Nephron progenitor cell (in vitro differentiated cells): ENCODE data around the gene EVA1A.

ENCODE experiments used
- DNase-seq: peaks from one replicate; pipeline ENCODE4 v3.0.0; 2021
- H3K27ac Mint-ChIP-seq: 2 replicates; pipeline ENCODE4 v1.8.0; 2021; ENCODE audit warnings: mild to moderate bottlenecking, moderate library complexity, mixed read lengths
- H3K27me3 Mint-ChIP-seq: 2 replicates; pipeline ENCODE4 v1.8.0; 2021; ENCODE audit warnings: mild to moderate bottlenecking, low read depth, mixed read lengths; ENCODE audit not compliant: poor library complexity
- H3K36me3 Mint-ChIP-seq: 2 replicates; pipeline ENCODE4 v1.8.0; 2021; ENCODE audit warnings: low read depth, mixed read lengths
- H3K4me1 Mint-ChIP-seq: 2 replicates; pipeline ENCODE4 v1.8.0; 2021; ENCODE audit warnings: mixed read lengths
- H3K4me3 Mint-ChIP-seq: 2 replicates; pipeline ENCODE4 v1.8.0; 2021; ENCODE audit warnings: mild to moderate bottlenecking, moderate library complexity, mixed read lengths
- H3K9me3 Mint-ChIP-seq: 2 replicates; pipeline ENCODE4 v1.8.0; 2021; ENCODE audit warnings: mild to moderate bottlenecking, moderate library complexity, mixed read lengths
- TF ChIP-seq, protein P1 (sequence below): fragments of 200-600 bp; sonication (generic); IDR thresholded peaks from 2 replicates; pipeline ENCODE4 v1.5.0; 2021; ENCODE audit warnings: antibody characterized with exemption

The EVA1A gene

GRCh38 chr2:75518638-75519465 is 41.9 kb downstream of the EVA1A start:
- Mint-ChIP-seq H3K4me3 (no peak overlapping the region), H3K27me3 (no peaks in the 10 kb centered on the region), H3K4me1 (peaks cover 23% of the 10 kb centered on the region), H3K27ac (no peak overlapping the region), H3K9me3 (peaks cover 9% of the 10 kb centered on the region), H3K36me3 (peaks cover 60% of the 10 kb centered on the region)
- TF ChIP-seq, protein P1, sequence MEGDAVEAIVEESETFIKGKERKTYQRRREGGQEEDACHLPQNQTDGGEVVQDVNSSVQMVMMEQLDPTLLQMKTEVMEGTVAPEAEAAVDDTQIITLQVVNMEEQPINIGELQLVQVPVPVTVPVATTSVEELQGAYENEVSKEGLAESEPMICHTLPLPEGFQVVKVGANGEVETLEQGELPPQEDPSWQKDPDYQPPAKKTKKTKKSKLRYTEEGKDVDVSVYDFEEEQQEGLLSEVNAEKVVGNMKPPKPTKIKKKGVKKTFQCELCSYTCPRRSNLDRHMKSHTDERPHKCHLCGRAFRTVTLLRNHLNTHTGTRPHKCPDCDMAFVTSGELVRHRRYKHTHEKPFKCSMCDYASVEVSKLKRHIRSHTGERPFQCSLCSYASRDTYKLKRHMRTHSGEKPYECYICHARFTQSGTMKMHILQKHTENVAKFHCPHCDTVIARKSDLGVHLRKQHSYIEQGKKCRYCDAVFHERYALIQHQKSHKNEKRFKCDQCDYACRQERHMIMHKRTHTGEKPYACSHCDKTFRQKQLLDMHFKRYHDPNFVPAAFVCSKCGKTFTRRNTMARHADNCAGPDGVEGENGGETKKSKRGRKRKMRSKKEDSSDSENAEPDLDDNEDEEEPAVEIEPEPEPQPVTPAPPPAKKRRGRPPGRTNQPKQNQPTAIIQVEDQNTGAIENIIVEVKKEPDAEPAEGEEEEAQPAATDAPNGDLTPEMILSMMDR, result no peak
- DNase-seq, result no peak

GRCh38 chr2:75517547-75518230 is 43.0 kb downstream of the EVA1A start:
- Mint-ChIP-seq H3K4me3 (no peak overlapping the region), H3K36me3 (peaks cover 71% of the 10 kb centered on the region), H3K27ac (peak overlapping the region; percentile 30), H3K4me1 (peaks cover 23% of the 10 kb centered on the region), H3K9me3 (peaks cover 20% of the 10 kb centered on the region), H3K27me3 (peaks cover 2% of the 10 kb centered on the region)
- TF ChIP-seq, protein P1, result no peak
- no peak for DNase-seq

DNA sequence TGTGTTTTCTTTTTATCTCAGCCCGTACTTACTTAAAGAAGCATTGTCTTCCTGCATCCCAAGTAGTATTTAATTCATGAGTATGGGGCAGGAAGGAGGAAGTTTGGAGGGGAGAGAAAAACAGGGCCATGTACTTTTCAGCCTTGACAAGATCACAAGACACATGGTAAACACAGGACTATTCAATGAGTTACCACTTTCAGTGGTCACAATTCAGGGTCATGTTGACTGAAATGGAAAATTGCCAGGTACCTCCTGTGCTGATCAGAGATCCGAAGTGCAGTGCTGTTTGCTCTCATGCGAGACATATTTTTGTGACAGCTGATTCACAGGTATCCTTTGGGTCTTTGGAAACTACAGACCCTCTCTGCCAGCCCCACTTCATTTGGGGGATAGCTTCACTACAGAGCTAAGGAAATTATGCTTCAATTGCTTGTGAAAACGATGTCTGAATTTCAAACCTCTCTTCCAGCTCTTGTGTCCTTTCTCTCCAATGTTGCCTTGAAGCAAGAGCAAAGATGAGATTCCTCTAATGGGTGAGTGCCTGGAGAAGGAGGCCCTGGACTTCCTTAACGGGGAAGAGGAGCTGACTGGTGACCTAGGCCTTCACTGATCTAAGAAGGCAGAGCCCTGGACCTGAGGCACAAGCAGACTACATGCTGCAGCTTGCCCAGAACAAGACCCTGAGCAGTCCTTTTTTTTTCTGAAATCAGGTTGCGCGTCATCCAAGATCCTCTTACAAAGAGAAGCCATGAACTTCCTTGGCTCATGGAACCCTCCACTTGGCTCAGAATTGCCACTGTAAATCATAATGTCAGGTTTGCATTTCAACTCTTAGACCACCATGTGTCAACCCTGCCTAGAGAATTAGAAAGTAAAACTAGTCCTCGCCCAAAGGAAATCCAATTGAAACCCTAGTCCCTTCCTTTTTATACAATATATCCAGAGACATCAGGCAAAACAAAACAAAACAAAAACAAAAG is 44.1 kb downstream of the EVA1A start:
- no peak overlapping the region for H3K4me3 Mint-ChIP-seq
- H3K27ac Mint-ChIP-seq, result peak overlapping the region; percentile 12
- H3K4me1 Mint-ChIP-seq, result peaks cover 23% of the 10 kb centered on the region
- H3K9me3 Mint-ChIP-seq, result peaks cover 30% of the 10 kb centered on the region
- peaks cover 4% of the 10 kb centered on the region for H3K27me3 Mint-ChIP-seq
- H3K36me3 Mint-ChIP-seq, result peaks cover 79% of the 10 kb centered on the region
- TF ChIP-seq, protein P1, result no peak
- no peak for DNase-seq

GRCh38 chr2:75515584-75516368 is 45.0 kb downstream of the EVA1A start:
- Mint-ChIP-seq H3K9me3 (peaks cover 39% of the 10 kb centered on the region), H3K4me3 (no peak overlapping the region), H3K27ac (no peak overlapping the region), H3K36me3 (peaks cover 83% of the 10 kb centered on the region), H3K4me1 (peaks cover 23% of the 10 kb centered on the region), H3K27me3 (peaks cover 4% of the 10 kb centered on the region)
- TF ChIP-seq, protein P1, result no peak
- DNase-seq, result no peak

- TF ChIP-seq, protein P1, result no peak
- DNase-seq, result no peak
- Mint-ChIP-seq H3K4me1 (peaks cover 18% of the 10 kb centered on the region), H3K27me3 (peaks cover 4% of the 10 kb centered on the region), H3K9me3 (peaks cover 50% of the 10 kb centered on the region), H3K4me3 (no peak overlapping the region), H3K36me3 (peaks cover 93% of the 10 kb centered on the region), H3K27ac (no peak overlapping the region)
These were observed 47.0 kb downstream of the EVA1A start for GRCh38 chr2:75513616-75514170.
